ENCODE measurements around the gene THAP2.

Gene THAP2

GRCh38 chr12:71721783-71722505 lies 57.8 kb downstream of the THAP2 start:
- no peak for TF ChIP-seq EZH2phosphoT487 (IDR thresholded peaks at IDR 0.05; ENCODE audit: borderline replicate concordance)
- TF ChIP-seq CTCF (conservative IDR thresholded peaks at IDR 0.05; ENCODE audit: low read length) = no peak
- Histone ChIP-seq H3K36me3 (ENCODE audit: insufficient read depth, low read length) (no peaks in the 10 kb centered on the region), H3K27me3 (ENCODE audit: insufficient read depth, low read length, poor library complexity, severe bottlenecking) (no peaks in the 10 kb centered on the region), H3K4me3 (ENCODE audit: low read length, poor library complexity, severe bottlenecking) (no peak overlapping the region), H3K4me1 (ENCODE audit: insufficient read depth, low read length, poor library complexity, severe bottlenecking) (no peaks in the 10 kb centered on the region), H3F3A (ENCODE audit: low read depth) (no peaks in the 10 kb centered on the region), H3K9me3 (ENCODE audit: insufficient read depth, low read depth, low read length) (no peaks in the 10 kb centered on the region), H3K79me2 (ENCODE audit: insufficient read depth, low read length) (no peaks in the 10 kb centered on the region), H3K9ac (ENCODE audit: low read depth, low read length, poor library complexity, severe bottlenecking) (no peak overlapping the region), H2AFZ (ENCODE audit: low read length) (no peak overlapping the region), H3K9me2 (replicated peaks; ENCODE audit: low read depth, low read length) (no peaks in the 10 kb centered on the region), H4K20me1 (ENCODE audit: insufficient read depth, low read length, poor library complexity, severe bottlenecking) (no peaks in the 10 kb centered on the region), H3K4me2 (ENCODE audit: low read depth, low read length, poor library complexity, severe bottlenecking) (no peak overlapping the region)

GRCh38 chr12:71725011-71725410 lies 60.9 kb downstream of the THAP2 start:
- H2AFZ ChIP-seq (ENCODE audit: low read length) = no peak overlapping the region
- H3K9ac ChIP-seq (ENCODE audit: low read depth, low read length, poor library complexity, severe bottlenecking) = no peak overlapping the region
- H3K4me2 ChIP-seq (ENCODE audit: low read depth, low read length, poor library complexity, severe bottlenecking) = no peak overlapping the region
- TF ChIP-seq EZH2phosphoT487 (IDR thresholded peaks at IDR 0.05; ENCODE audit: borderline replicate concordance) = no peak
- no peak for TF ChIP-seq CTCF (conservative IDR thresholded peaks at IDR 0.05; ENCODE audit: low read length)
- no peak overlapping the region for H3K4me3 ChIP-seq (ENCODE audit: low read length, poor library complexity, severe bottlenecking)
- H3K9me3 ChIP-seq (ENCODE audit: insufficient read depth, low read depth, low read length) = no peaks in the 10 kb centered on the region
- H3K36me3 ChIP-seq (ENCODE audit: insufficient read depth, low read length) = no peaks in the 10 kb centered on the region
- no peaks in the 10 kb centered on the region for H3K4me1 ChIP-seq (ENCODE audit: insufficient read depth, low read length, poor library complexity, severe bottlenecking)
- no peaks in the 10 kb centered on the region for H3K79me2 ChIP-seq (ENCODE audit: insufficient read depth, low read length)
- H4K20me1 ChIP-seq (ENCODE audit: insufficient read depth, low read length, poor library complexity, severe bottlenecking) = no peaks in the 10 kb centered on the region
- no peaks in the 10 kb centered on the region for H3K9me2 ChIP-seq (replicated peaks; ENCODE audit: low read depth, low read length)
- H3K27me3 ChIP-seq (ENCODE audit: insufficient read depth, low read length, poor library complexity, severe bottlenecking) = no peaks in the 10 kb centered on the region
- no peaks in the 10 kb centered on the region for H3F3A ChIP-seq (ENCODE audit: low read depth)

- TF ChIP-seq CTCF (conservative IDR thresholded peaks at IDR 0.05; ENCODE audit: low read length) = no peak
- no peak for TF ChIP-seq EZH2phosphoT487 (IDR thresholded peaks at IDR 0.05; ENCODE audit: borderline replicate concordance)
Observed at GRCh38 chr12:71726548-71726947, 62.4 kb downstream of the THAP2 start.

More at GRCh38 chr12:71726548-71726947, 62.4 kb downstream of the THAP2 start:
- Histone ChIP-seq H3K9me2 (replicated peaks; ENCODE audit: low read depth, low read length) (no peaks in the 10 kb centered on the region), H3K36me3 (ENCODE audit: insufficient read depth, low read length) (no peaks in the 10 kb centered on the region), H3K4me1 (ENCODE audit: insufficient read depth, low read length, poor library complexity, severe bottlenecking) (no peaks in the 10 kb centered on the region), H4K20me1 (ENCODE audit: insufficient read depth, low read length, poor library complexity, severe bottlenecking) (no peaks in the 10 kb centered on the region), H2AFZ (ENCODE audit: low read length) (no peak overlapping the region), H3K4me3 (ENCODE audit: low read length, poor library complexity, severe bottlenecking) (no peak overlapping the region), H3F3A (ENCODE audit: low read depth) (no peaks in the 10 kb centered on the region), H3K27me3 (ENCODE audit: insufficient read depth, low read length, poor library complexity, severe bottlenecking) (no peaks in the 10 kb centered on the region), H3K4me2 (ENCODE audit: low read depth, low read length, poor library complexity, severe bottlenecking) (no peak overlapping the region), H3K9ac (ENCODE audit: low read depth, low read length, poor library complexity, severe bottlenecking) (no peak overlapping the region), H3K9me3 (ENCODE audit: insufficient read depth, low read depth, low read length) (no peaks in the 10 kb centered on the region), H3K79me2 (ENCODE audit: insufficient read depth, low read length) (no peaks in the 10 kb centered on the region)

All from Loucy (cell line).